ENCODE data around the gene SLIT3. TPM values are rescaled to one million over a fixed set of nuclear protein-coding genes. Genes with fewer than 3 reads are reported as not detected.

SLIT3 gene
- total and polyA plus RNA-seq, 2 donors (not counting 3 experiments of a cell fraction or from before 2014, with no cell fraction given): 0.90 to 1.0 TPM

DNA sequence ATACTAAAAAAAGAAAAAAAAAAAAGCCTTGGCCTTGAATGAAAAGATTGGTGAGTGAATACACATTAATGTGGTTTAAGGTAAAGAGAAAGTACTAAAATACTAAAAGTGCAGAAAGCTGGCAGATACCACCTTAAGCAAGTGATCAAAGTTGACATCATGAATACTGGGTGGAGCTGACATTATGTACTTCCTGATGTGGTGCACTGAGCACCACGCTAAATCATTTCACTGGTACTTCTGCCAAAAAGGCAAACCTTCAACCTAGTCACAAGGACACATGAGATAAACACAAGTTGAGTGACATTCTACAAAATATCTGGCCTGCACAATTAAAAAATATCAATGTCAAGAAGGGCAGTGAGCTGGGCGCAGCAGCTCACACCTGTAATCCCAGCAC, 687.9 kb downstream of the SLIT3 start:
- H3K9me3 ChIP-seq (replicated peaks; ENCODE audit: control insufficient read depth, insufficient read depth, low read length): no peaks in the 10 kb centered on the region
- FAIRE-seq (no peak), DNase-seq (ENCODE audit: low read depth, low spot score) (no peak)
- dilution Hi-C loops (cut with MboI; ENCODE audit: extremely low pct_ligation_motif_present, low sequenced_read_pairs) (no loop called here), intact Hi-C loops (cut with micrococcal nuclease) (no loop called here)
- H3K9ac ChIP-seq (replicated peaks; ENCODE audit: extremely low read depth, insufficient read depth, low read length): no peak overlapping the region
- H3K4me3 ChIP-seq (replicated peaks in 1 of 3; ENCODE audit: insufficient read depth in 1 of 3, low read depth in 1 of 3, low read length in 3 of 3): no peak overlapping the region
- CTCF ChIA-PET: interaction anchor here (0.8 kb wide), 1 partner anchor 375 kb away, joined by 3 read pairs; no protein-coding TSS in a partner anchor
- no TSS peak for BruUV-seq (replicated peaks)
- H3K9me1 ChIP-seq (replicated peaks; ENCODE audit: control insufficient read depth, extremely low read depth, insufficient read depth, low read length): no peaks in the 10 kb centered on the region
- no peaks in the 10 kb centered on the region for H3K27me3 ChIP-seq (ENCODE audit: control insufficient read depth in 2 of 2, insufficient read depth in 2 of 2, low read length in 2 of 2)
- H4K20me1 ChIP-seq (replicated peaks; ENCODE audit: control insufficient read depth, extremely low read depth, insufficient read depth, low read length): no peaks in the 10 kb centered on the region
- H3K27ac ChIP-seq (ENCODE audit: insufficient read depth, low read depth, low read length): no peak overlapping the region
- H3K4me1 ChIP-seq (ENCODE audit: control insufficient read depth, extremely low read depth, insufficient read depth, low read length): no peaks in the 10 kb centered on the region
- H3K79me2 ChIP-seq (ENCODE audit: control insufficient read depth, insufficient read depth, low read length): no peaks in the 10 kb centered on the region
- POLR2A ChIA-PET: no interaction called here
- TF ChIP-seq MYC (IDR thresholded peaks at IDR 0.05; ENCODE audit: low read depth, low read length) (no peak), GATA2 (IDR thresholded peaks at IDR 0.05; ENCODE audit: insufficient read depth, insufficient read length, low read depth, low read length) (no peak), POLR2AphosphoS5 (IDR thresholded peaks at IDR 0.05; ENCODE audit: insufficient read depth, low read depth, low read length) (no peak), EZH2 (IDR thresholded peaks at IDR 0.05; ENCODE audit: borderline replicate concordance, low read depth, low read length, severe bottlenecking) (no peak), POLR2A (IDR thresholded peaks at IDR 0.05; ENCODE audit: low read depth, low read length) (no peak), JUN (IDR thresholded peaks at IDR 0.05; ENCODE audit: borderline replicate concordance, insufficient read depth, insufficient read length, low read depth) (no peak)
- TF ChIP-seq, protein P1, sequence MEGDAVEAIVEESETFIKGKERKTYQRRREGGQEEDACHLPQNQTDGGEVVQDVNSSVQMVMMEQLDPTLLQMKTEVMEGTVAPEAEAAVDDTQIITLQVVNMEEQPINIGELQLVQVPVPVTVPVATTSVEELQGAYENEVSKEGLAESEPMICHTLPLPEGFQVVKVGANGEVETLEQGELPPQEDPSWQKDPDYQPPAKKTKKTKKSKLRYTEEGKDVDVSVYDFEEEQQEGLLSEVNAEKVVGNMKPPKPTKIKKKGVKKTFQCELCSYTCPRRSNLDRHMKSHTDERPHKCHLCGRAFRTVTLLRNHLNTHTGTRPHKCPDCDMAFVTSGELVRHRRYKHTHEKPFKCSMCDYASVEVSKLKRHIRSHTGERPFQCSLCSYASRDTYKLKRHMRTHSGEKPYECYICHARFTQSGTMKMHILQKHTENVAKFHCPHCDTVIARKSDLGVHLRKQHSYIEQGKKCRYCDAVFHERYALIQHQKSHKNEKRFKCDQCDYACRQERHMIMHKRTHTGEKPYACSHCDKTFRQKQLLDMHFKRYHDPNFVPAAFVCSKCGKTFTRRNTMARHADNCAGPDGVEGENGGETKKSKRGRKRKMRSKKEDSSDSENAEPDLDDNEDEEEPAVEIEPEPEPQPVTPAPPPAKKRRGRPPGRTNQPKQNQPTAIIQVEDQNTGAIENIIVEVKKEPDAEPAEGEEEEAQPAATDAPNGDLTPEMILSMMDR (IDR thresholded peaks at IDR 0.05; ENCODE audit: extremely low read depth in 1 of 2, insufficient read depth in 1 of 2, low read depth in 1 of 2, low read length in 2 of 2): no peak
- TF ChIP-seq, protein P2, sequence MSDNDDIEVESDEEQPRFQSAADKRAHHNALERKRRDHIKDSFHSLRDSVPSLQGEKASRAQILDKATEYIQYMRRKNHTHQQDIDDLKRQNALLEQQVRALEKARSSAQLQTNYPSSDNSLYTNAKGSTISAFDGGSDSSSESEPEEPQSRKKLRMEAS (IDR thresholded peaks at IDR 0.05; ENCODE audit: insufficient read depth, insufficient read length): no peak
- H3K4me2 ChIP-seq (ENCODE audit: insufficient read depth, low read length): no peak overlapping the region
- no peaks in the 10 kb centered on the region for H3K36me3 ChIP-seq (ENCODE audit: control insufficient read depth in 2 of 2, extremely low read depth in 1 of 2, insufficient read depth in 2 of 2, low read length in 2 of 2)
- no peak overlapping the region for H2AFZ ChIP-seq (ENCODE audit: low read depth, low read length)
